HCT116 (cell line): ENCODE measurements around the gene ATG4C. TPM values are rescaled to one million over a fixed set of nuclear protein-coding genes. Genes with fewer than 3 reads are reported as not detected.

ENCODE experiments used
- ATAC-seq: fragments of 200-7000 bp; cut with Tn5 transposase; 2 replicates; pipeline ENCODE4 v1.9.1; 2020; ENCODE audit warnings: mild to moderate bottlenecking, moderate library complexity
- BruUV-seq: library from RNA; stranded (reverse); fragments of 400-500 nt; replicated peaks from 2 replicates; lab custom pipeline; 2021; lab: Mats Ljungman, UMichigan
- CTCF ChIA-PET: fragments of 300-600 bp; sonication (Branson Sonifier 250); formaldehyde crosslinking; loops from one replicate; lab custom pipeline; 2021; ENCODE audit warnings: antibody characterized with exemption; lab: Charles Lee
- POLR2A ChIA-PET: fragments of 300-600, 350-600 bp; sonication (Branson Sonifier 250); formaldehyde crosslinking; loops from one replicate; lab custom pipeline; 2021; ENCODE audit warnings: antibody characterized with exemption; lab: Charles Lee
- RAD21 ChIA-PET, 2 experiments: fragments of 300-600 bp; sonication (Branson Sonifier 250); formaldehyde crosslinking; loops; one replicate each; lab custom pipeline; 2023; ENCODE audit warnings: low total read pairs in 2 of 2; ENCODE audit not compliant: uncharacterized antibody in 2 of 2, unreplicated experiment in 2 of 2, low non-redundant PET in 1 of 2; lab: Charles Lee
- DNase-seq: peaks from one replicate; pipeline ENCODE4 v3.0.0-alpha.2; 2010; ENCODE audit warnings: low read depth, low spot score
- H2AFZ ChIP-seq: fragments of 200-600 bp; shearing (Covaris generic), sonication (generic); 2 replicates; pipeline ENCODE4 v1.6.1; 2017; ENCODE audit warnings: low read depth, mixed run types, mixed read lengths, antibody characterized with exemption, low read length; ENCODE audit not compliant: poor library complexity, severe bottlenecking
- H3K27ac ChIP-seq: 2 replicates; pipeline ENCODE4 v1.5.1; 2012; ENCODE audit warnings: low read depth, low read length
- H3K27me3 ChIP-seq: fragments of 200-600 bp; sonication (generic); 2 replicates; pipeline ENCODE4 v1.6.1; 2016; ENCODE audit warnings: mixed run types, low read length, mixed read lengths; ENCODE audit not compliant: insufficient read depth
- H3K36me3 ChIP-seq, 2 experiments: fragments of 200-500 bp in 1 of 2; fragments of 200-600 bp in 1 of 2; sonication (Bioruptor generic) in 1 of 2; sonication (generic) in 1 of 2; 2 replicates each; pipeline versions ENCODE4 v1.5.1 to v1.6.1; 2014 to 2016; ENCODE audit warnings: low read length in 2 of 2, inconsistent platforms in 1 of 2, mixed read lengths in 1 of 2, mixed run types in 1 of 2; ENCODE audit not compliant: insufficient read depth in 2 of 2, control insufficient read depth in 1 of 2
- H3K4me1 ChIP-seq, 2 experiments: fragments of 200-600 bp in 1 of 2; sonication (generic) in 1 of 2; 2 replicates each; pipeline versions ENCODE4 v1.5.1 to v1.6.1; 2012 to 2017; ENCODE audit warnings: low read length in 2 of 2, inconsistent platforms in 1 of 2, mild to moderate bottlenecking in 1 of 2, mixed read lengths in 1 of 2, mixed run types in 1 of 2, moderate library complexity in 1 of 2; ENCODE audit not compliant: insufficient read depth in 2 of 2, control insufficient read depth in 1 of 2
- H3K4me2 ChIP-seq: fragments of 200-600 bp; sonication (generic); 2 replicates; pipeline ENCODE4 v1.6.1; 2017; ENCODE audit warnings: mixed run types, low read length, mixed read lengths
- H3K4me3 ChIP-seq, 2 experiments: fragments of 200-600 bp in 1 of 2; sonication (generic) in 1 of 2; replicated peaks in 1 of 2; 2 replicates each; pipeline ENCODE4 v1.5.1; 2011 to 2016; ENCODE audit warnings: low read length in 2 of 2, control low read depth in 1 of 2, low read depth in 1 of 2, mild to moderate bottlenecking in 1 of 2, mixed read lengths in 1 of 2, mixed run types in 1 of 2
- H3K79me2 ChIP-seq: fragments of 200-600 bp; sonication (generic); 2 replicates; pipeline ENCODE4 v1.6.1; 2017; ENCODE audit warnings: mild to moderate bottlenecking, mixed run types, low read length, moderate library complexity, mixed read lengths; ENCODE audit not compliant: insufficient read depth
- H3K9ac ChIP-seq: fragments of 200-600 bp; sonication (generic); 2 replicates; pipeline ENCODE4 v1.6.1; 2016; ENCODE audit warnings: low read length, mixed read lengths
- H3K9me2 ChIP-seq: fragments of 200-600 bp; sonication (generic), shearing (Covaris generic); 2 replicates; pipeline ENCODE4 v1.6.1; 2017; ENCODE audit warnings: mixed run types, mild to moderate bottlenecking, moderate library complexity; ENCODE audit not compliant: insufficient read depth
- H3K9me3 ChIP-seq, 2 experiments: fragments of 200-500 bp in 1 of 2; fragments of 200-600 bp in 1 of 2; sonication (Bioruptor generic) in 1 of 2; sonication (generic) in 1 of 2; 2 replicates each; pipeline ENCODE4 v1.6.1; 2014 to 2017; ENCODE audit warnings: low read length in 2 of 2, mixed read lengths in 2 of 2, inconsistent platforms in 1 of 2, low read depth in 1 of 2, mild to moderate bottlenecking in 1 of 2, mixed run types in 1 of 2, moderate library complexity in 1 of 2; ENCODE audit not compliant: control insufficient read depth in 1 of 2, insufficient read depth in 1 of 2
- H4K20me1 ChIP-seq: fragments of 200-600 bp; sonication (generic), shearing (Covaris generic); 2 replicates; pipeline ENCODE4 v1.6.1; 2017; ENCODE audit warnings: mixed run types, mild to moderate bottlenecking, moderate library complexity; ENCODE audit not compliant: insufficient read depth
- CBX3 ChIP-seq: IDR thresholded peaks from 2 replicates; pipeline ENCODE4 v1.6.1; 2012; ENCODE audit warnings: low read depth
- CEBPB ChIP-seq: IDR thresholded peaks from 2 replicates; pipeline ENCODE4 v1.6.1; 2012; ENCODE audit warnings: low read depth
- EGR1 ChIP-seq: IDR thresholded peaks from 2 replicates; pipeline ENCODE4 v1.6.1; 2012; ENCODE audit warnings: low read depth
- ELF1 ChIP-seq: IDR thresholded peaks from 2 replicates; pipeline ENCODE4 v1.6.1; 2012; ENCODE audit warnings: low read depth, borderline replicate concordance
- EZH2 ChIP-seq: fragments of 200-600 bp; sonication (generic); IDR thresholded peaks from 2 replicates; pipeline ENCODE4 v1.6.1; 2017; ENCODE audit warnings: antibody characterized with exemption, mixed run types
- EZH2phosphoT487 ChIP-seq: fragments of 200-600 bp; IDR thresholded peaks from 2 replicates; pipeline ENCODE4 v1.6.1; 2018; ENCODE audit warnings: antibody characterized with exemption, borderline replicate concordance
- JUND ChIP-seq: IDR thresholded peaks from 2 replicates; pipeline ENCODE4 v1.6.1; 2012
- POLR2A ChIP-seq: IDR thresholded peaks from 2 replicates; pipeline ENCODE4 v1.7.0; 2011; ENCODE audit warnings: borderline replicate concordance; ENCODE audit not compliant: insufficient read depth, insufficient read length; ENCODE audit errors: extremely low read depth
- RAD21 ChIP-seq: IDR thresholded peaks from 2 replicates; pipeline ENCODE4 v1.6.1; 2012; ENCODE audit warnings: low read depth, mild to moderate bottlenecking
- SIN3A ChIP-seq: IDR thresholded peaks from 2 replicates; pipeline ENCODE4 v1.6.1; 2012; ENCODE audit warnings: low read depth
- SP1 ChIP-seq: IDR thresholded peaks from 2 replicates; pipeline ENCODE4 v1.6.1; 2012; ENCODE audit warnings: low read depth
- SRF ChIP-seq: IDR thresholded peaks from 2 replicates; pipeline ENCODE4 v1.6.1; 2012; ENCODE audit warnings: low read depth
- YY1 ChIP-seq: IDR thresholded peaks from 2 replicates; pipeline ENCODE4 v1.6.1; 2011; ENCODE audit warnings: low read length, low read depth, moderate library complexity, mild to moderate bottlenecking; ENCODE audit not compliant: insufficient replicate concordance; ENCODE audit errors: extremely low read depth
- ZBTB33 ChIP-seq: IDR thresholded peaks from 2 replicates; pipeline ENCODE4 v1.6.1; 2011; ENCODE audit warnings: mild to moderate bottlenecking, low read length, moderate library complexity; ENCODE audit not compliant: insufficient replicate concordance; ENCODE audit errors: extremely low read depth
- ZFX ChIP-seq: fragments of 450-650 bp; IDR thresholded peaks from 2 replicates; pipeline ENCODE4 v1.6.1; 2017
- ZNF274 ChIP-seq: fragments of 200-500 bp; sonication (Bioruptor generic); IDR thresholded peaks from 2 replicates; pipeline ENCODE4 v1.6.1; 2014; ENCODE audit warnings: mild to moderate bottlenecking, low read depth, low read length, inconsistent platforms
- intact Hi-C: fragments of 100-400 bp; cut with micrococcal nuclease; formaldehyde crosslinking; loops from 2 replicates; pipeline ENCODE4 v1.10.0; 2022
- total RNA-seq: library from RNA; stranded (reverse); gene quantifications from one replicate; pipeline ENCODE4 v1.2.1, GENCODE V29; 2021; ENCODE audit not compliant: unreplicated experiment
- TF ChIP-seq, protein P1 (sequence below), 3 experiments: fragments of 200-600 bp in 1 of 3; sonication (generic) in 1 of 3; IDR thresholded peaks in 2 of 3; conservative IDR thresholded peaks in 1 of 3; 2 replicates each; pipeline ENCODE4 v1.5.1; 2012 to 2017; ENCODE audit warnings: low read depth in 2 of 3, low read length in 2 of 3, antibody characterized with exemption in 1 of 3, borderline replicate concordance in 1 of 3, control low read depth in 1 of 3, mild to moderate bottlenecking in 1 of 3, mixed read lengths in 1 of 3, mixed run types in 1 of 3, moderate library complexity in 1 of 3; ENCODE audit not compliant: insufficient read depth in 1 of 3

ATG4C gene
- total RNA-seq, 1 experiment from 2014 or later = 11.8 TPM

GRCh38 chr1:62884156-62884740 is 100.3 kb downstream of the ATG4C start:
- DNase-seq (no peak), ATAC-seq (no peak)
- Histone ChIP-seq H3K4me3 (no peak overlapping the region), H3K4me1 (no peaks in the 10 kb centered on the region), H3K9me3 (no peaks in the 10 kb centered on the region), H3K9me2 (no peaks in the 10 kb centered on the region), H3K27ac (no peak overlapping the region), H3K36me3 (no peaks in the 10 kb centered on the region), H4K20me1 (no peaks in the 10 kb centered on the region), H3K27me3 (peaks cover 42% of the 10 kb centered on the region), H3K79me2 (no peaks in the 10 kb centered on the region), H2AFZ (no peak overlapping the region), H3K4me2 (no peak overlapping the region), H3K9ac (no peak overlapping the region)
- RAD21 ChIA-PET = no interaction called here
- intact Hi-C loops = no loop called here
- CTCF ChIA-PET = interaction anchor here (1.3 to 2.7 kb wide), 2 partner anchors 22 to 35 kb away, joined by 5 to 12 read pairs; no protein-coding TSS in a partner anchor
- POLR2A ChIA-PET = no interaction called here
- no peak for TF ChIP-seq CBX3
- TF ChIP-seq, all 23 proteins: peak for 0
- BruUV-seq = no TSS peak

- Histone ChIP-seq H4K20me1 (no peaks in the 10 kb centered on the region), H3K4me1 (no peaks in the 10 kb centered on the region), H3K4me3 (no peak overlapping the region), H3K9ac (no peak overlapping the region), H3K79me2 (no peaks in the 10 kb centered on the region), H3K4me2 (no peak overlapping the region), H3K27me3 (peaks cover 20% of the 10 kb centered on the region), H3K27ac (no peak overlapping the region), H3K9me2 (no peaks in the 10 kb centered on the region), H3K9me3 (no peaks in the 10 kb centered on the region), H2AFZ (no peak overlapping the region), H3K36me3 (no peaks in the 10 kb centered on the region)
- DNase-seq (no peak), ATAC-seq (no peak)
- ChIA-PET RAD21 (no interaction called here), CTCF (no interaction called here), POLR2A (no interaction called here)
- no peak for TF ChIP-seq POLR2A
- TF ChIP-seq ZNF274 = no peak
- TF ChIP-seq YY1 = no peak
- no peak for TF ChIP-seq SP1
- TF ChIP-seq RAD21 = no peak
- TF ChIP-seq, protein P1, sequence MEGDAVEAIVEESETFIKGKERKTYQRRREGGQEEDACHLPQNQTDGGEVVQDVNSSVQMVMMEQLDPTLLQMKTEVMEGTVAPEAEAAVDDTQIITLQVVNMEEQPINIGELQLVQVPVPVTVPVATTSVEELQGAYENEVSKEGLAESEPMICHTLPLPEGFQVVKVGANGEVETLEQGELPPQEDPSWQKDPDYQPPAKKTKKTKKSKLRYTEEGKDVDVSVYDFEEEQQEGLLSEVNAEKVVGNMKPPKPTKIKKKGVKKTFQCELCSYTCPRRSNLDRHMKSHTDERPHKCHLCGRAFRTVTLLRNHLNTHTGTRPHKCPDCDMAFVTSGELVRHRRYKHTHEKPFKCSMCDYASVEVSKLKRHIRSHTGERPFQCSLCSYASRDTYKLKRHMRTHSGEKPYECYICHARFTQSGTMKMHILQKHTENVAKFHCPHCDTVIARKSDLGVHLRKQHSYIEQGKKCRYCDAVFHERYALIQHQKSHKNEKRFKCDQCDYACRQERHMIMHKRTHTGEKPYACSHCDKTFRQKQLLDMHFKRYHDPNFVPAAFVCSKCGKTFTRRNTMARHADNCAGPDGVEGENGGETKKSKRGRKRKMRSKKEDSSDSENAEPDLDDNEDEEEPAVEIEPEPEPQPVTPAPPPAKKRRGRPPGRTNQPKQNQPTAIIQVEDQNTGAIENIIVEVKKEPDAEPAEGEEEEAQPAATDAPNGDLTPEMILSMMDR (IDR thresholded peaks at IDR 0.05 in 2 of 3, conservative IDR thresholded peaks at IDR 0.05 in 1 of 3; ENCODE audit: borderline replicate concordance in 1 of 3, insufficient read depth in 1 of 3, low read depth in 2 of 3, low read length in 2 of 3) = no peak
- no peak for TF ChIP-seq ELF1
- TF ChIP-seq SRF = no peak
- no peak for TF ChIP-seq SIN3A
- no peak for TF ChIP-seq EZH2phosphoT487
- no peak for TF ChIP-seq ZBTB33
- no peak for TF ChIP-seq CEBPB
- TF ChIP-seq JUND = no peak
- TF ChIP-seq EGR1 = no peak
- no peak for TF ChIP-seq ZFX
- no peak for TF ChIP-seq CBX3
- TF ChIP-seq EZH2 = no peak
- intact Hi-C loops = no loop called here
- no TSS peak for BruUV-seq
Observed at GRCh38 chr1:62887799-62888507, 104.0 kb downstream of the ATG4C start.
